ENCODE results near the gene FOXC1. TPM values are rescaled to one million over a fixed set of nuclear protein-coding genes. Genes with fewer than 3 reads are reported as not detected.

The FOXC1 gene
- 4.6 to 7.4 TPM (median 6.6 TPM) in 5 replicates for total RNA-seq (2022; extraction: Qiagen RNA extraction; ENCODE audit: low read depth)

DNA sequence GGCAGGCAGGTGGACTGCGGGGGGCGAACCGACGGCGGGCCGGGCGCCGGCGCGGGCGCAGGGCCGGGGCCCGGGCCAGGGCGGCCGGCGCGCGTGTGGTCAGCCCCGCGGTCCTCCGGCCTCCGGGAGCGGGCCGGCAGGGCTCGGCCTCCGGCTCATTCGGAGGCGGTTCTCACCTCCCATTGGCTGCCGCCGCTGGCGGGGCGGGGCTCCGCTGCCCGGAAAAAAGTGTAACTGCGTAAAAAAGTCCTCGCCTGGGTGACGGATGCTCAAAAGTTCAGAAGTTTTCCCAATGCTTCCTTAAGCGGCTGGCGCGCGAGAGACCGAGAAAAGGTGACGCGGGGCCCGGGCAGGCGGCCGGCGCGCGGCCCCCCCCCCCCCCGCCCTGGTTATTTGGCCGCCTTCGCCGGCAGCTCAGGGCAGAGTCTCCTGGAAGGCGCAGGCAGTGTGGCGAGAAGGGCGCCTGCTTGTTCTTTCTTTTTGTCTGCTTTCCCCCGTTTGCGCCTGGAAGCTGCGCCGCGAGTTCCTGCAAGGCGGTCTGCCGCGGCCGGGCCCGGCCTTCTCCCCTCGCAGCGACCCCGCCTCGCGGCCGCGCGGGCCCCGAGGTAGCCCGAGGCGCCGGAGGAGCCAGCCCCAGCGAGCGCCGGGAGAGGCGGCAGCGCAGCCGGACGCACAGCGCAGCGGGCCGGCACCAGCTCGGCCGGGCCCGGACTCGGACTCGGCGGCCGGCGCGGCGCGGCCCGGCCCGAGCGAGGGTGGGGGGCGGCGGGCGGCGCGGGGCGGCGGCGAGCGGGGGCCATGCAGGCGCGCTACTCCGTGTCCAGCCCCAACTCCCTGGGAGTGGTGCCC lies at the start of gene FOXC1:
FOXC1 (plus strand) TSS at position 268 of the 849 bp plus-strand sequence; CDS start at position 799, 531 bp downstream.

Other genes with a start within 250 kb of the FOXC1 start
- gene FOXF2, start 220.3 kb upstream of the FOXC1 start, total RNA-seq (2022; extraction: Qiagen RNA extraction; ENCODE audit: low read depth), result 17.4 to 22.0 TPM (median 21.4 TPM) in 5 replicates